ENCODE data around the gene TNKS1BP1.

TNKS1BP1 gene

DNA sequence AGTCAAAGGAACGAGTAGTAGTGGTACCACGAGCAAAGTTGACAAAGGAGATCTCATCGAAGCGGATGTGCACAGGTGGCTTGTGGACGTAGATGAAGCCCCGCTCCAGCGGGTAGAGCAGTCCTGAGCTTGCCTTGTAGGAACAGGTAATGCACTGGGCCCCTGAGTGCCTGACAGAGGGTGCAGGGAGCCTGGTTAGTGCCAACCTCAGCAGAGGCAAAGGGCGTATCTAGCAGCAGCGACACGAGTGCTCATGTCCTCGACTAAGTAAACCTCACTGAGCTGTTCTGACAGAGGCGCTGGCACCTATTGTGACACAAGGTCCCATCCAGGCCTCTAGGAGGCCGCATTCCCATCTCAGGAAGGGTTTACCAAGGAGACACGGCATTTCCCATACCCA is 7.0 kb upstream of the TNKS1BP1 start:
- DNase-seq (no peak), ATAC-seq (no peak)

- peak; percentile 37 for DNase-seq
- peak; percentile 61 for ATAC-seq
Observed at GRCh38 chr11:57330029-57330428, 5.3 kb upstream of the TNKS1BP1 start.

DNA sequence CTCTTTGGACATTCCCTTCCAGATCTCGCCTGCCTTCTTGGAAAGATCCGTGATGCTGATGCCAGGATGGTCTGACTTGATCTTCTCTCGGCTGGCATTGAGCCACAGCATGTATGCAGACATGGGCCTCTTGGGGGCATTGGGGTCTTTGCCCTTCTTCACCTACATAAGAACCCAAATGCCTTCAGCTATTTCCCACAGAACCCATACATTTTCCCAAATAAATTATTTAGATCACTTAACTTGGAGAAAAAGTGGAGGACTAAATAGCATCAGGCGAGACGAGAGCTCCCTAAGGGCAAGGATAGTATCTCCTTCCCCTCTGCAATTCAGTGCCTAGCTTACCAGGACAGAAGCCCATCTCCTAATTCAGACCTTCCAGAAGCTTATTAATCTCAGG is 3.0 kb upstream of the TNKS1BP1 start:
- DNase-seq (no peak), ATAC-seq (no peak)

GRCh38 chr11:57325735-57326048 is 940 bp upstream of the TNKS1BP1 start:
- DNase-seq (no peak), ATAC-seq (no peak)

GRCh38 chr11:57324154-57324885 is 432 bp downstream of the TNKS1BP1 start:
- peak; percentile 1 for ATAC-seq
- peak; percentile 18 for DNase-seq

- DNase-seq (no peak), ATAC-seq (no peak)
Observed at GRCh38 chr11:57323855-57324153, 948 bp downstream of the TNKS1BP1 start.

- ATAC-seq (no peak), DNase-seq (no peak)
Observed at GRCh38 chr11:57323167-57323854, 1.4 kb downstream of the TNKS1BP1 start.

DNA sequence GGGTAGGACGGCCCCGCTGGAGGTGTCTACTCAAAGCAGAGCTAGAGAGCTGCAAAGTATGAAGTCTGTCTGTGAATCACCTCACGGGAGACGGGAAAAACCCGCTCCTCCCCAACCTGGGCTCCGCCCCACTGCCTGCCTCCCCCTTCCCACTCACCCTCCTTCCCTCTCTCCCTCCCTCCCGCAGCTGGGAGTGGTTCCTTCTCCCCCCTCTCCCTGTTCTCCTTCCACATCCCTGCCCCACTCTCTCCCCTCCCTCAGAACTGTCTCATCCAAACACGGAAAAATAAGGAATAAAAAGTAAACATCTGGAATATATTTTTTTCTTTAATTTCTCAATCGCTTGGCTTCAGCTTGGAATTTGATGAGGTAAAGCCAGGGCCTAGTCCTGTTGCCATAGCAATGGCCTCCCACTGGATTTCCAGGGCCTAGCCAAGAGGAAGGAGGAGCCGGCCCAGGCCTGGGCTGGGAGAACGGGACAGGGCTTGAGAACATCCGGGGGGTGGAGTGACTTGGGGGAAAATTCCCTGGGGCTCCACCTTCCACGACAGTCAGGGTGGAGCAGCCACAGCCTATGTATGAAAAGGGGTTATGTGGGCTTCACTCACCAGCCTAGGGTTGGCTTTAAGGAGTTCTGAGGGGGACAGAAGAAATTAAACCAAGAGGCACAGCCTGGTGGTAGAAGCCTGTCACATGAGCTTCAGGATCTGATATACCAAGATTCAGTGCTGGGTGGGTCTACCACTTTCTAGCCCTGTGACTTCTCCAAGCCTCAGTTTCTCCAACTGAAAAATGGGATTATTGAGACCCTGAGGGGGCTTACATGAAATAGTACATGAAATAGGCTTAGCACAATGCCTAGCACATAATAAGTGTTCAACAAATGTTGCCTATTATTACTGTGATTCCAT is 2.2 kb downstream of the TNKS1BP1 start:
- DNase-seq, result no peak
- no peak for ATAC-seq

- ATAC-seq (no peak), DNase-seq (no peak)
Observed at GRCh38 chr11:57321388-57322255, 3.1 kb downstream of the TNKS1BP1 start.

DNA sequence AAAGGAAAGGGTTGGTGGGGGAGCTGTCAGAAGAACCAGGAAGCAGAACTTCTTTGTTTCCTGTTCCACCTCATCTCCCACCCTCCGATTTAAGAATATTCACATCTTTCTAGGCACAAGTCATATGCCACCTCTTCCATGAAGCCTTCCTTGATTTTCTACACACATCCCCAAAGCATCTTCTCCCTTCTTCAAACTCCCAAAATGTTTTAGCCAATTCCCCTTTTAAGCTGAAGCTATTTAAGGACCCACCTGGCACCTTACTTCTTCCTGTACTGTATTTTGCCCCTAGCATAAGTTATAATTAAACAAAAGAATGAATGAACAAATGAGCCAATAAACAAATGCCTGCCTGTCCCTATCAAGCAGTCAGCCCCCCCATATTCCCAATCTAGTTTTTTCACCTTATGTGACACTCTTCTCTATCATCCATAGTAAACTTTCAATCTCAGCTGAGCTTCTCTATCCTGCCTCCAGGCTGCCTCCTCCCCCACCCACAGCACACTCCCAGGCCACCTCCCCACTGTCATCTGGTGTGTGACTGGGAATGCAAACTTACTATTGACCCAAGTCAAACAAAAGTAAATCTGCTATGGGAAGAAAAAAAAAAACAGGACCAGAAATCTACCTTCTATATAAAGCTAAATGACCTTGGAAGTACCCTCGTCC is 3.9 kb downstream of the TNKS1BP1 start:
- ATAC-seq (no peak), DNase-seq (no peak)

GRCh38 chr11:57320067-57320718 is 4.6 kb downstream of the TNKS1BP1 start:
- DNase-seq (no peak), ATAC-seq (no peak)

DNA sequence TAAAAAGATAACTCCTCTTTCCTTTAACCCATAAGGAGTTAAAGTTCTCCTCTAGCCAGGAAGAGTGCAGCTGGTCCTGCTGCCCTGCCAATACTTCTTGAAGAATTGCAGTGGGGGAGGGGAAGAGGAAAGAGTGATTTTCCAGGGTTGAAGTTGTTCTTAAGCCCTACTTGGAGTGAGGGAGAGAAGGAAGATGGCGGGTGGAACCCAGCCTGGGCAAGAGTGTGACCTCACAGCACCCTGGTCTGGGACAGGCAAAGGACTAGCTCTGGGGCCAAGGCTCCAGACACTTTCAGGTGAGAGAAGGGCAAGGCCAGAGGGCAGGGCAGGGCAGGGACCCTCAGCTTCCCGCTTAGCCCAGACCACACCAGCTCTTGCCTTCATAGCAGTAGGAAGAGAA is 6.6 kb downstream of the TNKS1BP1 start:
- ATAC-seq (no peak), DNase-seq (no peak)

DNA sequence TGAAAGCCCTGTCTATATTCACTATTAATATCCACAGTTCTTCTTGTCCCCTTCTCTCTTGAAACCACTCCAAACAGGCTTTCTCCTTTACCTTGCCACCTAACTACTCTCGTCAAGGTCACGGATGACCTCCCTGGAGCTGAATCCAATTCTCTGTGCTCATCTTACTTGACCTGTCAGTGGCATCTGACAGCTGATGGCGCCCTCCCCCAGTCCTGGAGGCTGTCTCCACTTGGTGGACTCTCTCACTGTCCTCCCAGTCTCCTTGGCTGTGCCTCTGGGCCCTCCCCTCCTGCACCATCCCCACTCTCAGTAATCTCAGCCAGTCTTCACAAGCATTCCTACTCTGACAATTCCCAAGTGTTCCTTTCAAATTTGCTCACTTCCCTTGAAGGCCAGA is 8.7 kb downstream of the TNKS1BP1 start:
- ATAC-seq (no peak), DNase-seq (no peak)

DNA sequence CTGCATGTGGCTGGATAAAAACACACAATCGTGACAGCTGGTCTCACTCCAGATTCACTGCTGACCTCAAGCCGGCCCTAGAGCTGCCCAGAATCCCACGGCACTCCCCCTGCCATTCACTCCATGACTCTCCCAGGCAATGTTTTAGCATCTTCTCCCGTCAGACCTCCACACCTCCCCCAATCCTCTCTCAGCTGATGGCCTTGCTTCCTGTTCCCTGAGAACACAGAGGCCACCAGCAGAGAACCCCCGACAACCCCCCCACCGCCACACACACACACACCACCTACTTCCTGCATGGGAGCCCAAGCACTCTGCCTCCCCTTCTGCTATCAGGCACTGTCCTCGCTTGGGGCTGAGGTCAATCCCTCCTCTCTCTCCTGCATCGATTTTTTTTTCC is 9.3 kb downstream of the TNKS1BP1 start:
- ATAC-seq (no peak), DNase-seq (no peak)

GRCh38 chr11:57314221-57314973 is 10.4 kb downstream of the TNKS1BP1 start:
- ATAC-seq, result no peak
- no peak for DNase-seq

- DNase-seq (no peak), ATAC-seq (no peak)
Observed at GRCh38 chr11:57313788-57314135, 11.0 kb downstream of the TNKS1BP1 start.

- DNase-seq (no peak), ATAC-seq (no peak)
Observed at GRCh38 chr11:57313071-57313787, 11.5 kb downstream of the TNKS1BP1 start.

DNA sequence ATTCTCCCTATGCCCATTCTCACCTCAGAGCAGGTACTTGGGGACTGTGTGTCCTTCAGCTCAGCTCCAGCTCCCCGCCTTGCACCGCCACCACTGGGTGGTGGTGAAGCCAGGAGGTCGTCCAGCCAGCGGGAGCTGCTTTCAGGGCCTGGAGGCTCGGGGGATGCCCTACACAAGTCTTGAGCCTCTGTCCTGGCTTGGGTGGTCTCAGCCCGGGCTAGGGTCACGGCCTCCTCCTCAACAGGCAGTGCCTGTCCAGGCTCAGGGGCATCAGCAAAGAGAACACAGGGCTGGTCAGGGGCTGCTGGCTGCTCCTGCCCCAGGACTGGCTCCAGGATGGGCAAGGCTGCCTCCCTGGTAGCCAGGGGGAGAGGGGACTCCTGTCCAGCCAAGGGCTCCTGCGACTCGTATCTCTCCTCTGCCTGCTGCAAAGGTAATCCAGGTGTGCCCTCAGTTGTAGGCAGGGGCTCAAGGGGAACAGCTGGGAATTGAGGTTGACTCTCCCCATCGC is 12.2 kb downstream of the TNKS1BP1 start:
- ATAC-seq (no peak), DNase-seq (no peak)

DNA sequence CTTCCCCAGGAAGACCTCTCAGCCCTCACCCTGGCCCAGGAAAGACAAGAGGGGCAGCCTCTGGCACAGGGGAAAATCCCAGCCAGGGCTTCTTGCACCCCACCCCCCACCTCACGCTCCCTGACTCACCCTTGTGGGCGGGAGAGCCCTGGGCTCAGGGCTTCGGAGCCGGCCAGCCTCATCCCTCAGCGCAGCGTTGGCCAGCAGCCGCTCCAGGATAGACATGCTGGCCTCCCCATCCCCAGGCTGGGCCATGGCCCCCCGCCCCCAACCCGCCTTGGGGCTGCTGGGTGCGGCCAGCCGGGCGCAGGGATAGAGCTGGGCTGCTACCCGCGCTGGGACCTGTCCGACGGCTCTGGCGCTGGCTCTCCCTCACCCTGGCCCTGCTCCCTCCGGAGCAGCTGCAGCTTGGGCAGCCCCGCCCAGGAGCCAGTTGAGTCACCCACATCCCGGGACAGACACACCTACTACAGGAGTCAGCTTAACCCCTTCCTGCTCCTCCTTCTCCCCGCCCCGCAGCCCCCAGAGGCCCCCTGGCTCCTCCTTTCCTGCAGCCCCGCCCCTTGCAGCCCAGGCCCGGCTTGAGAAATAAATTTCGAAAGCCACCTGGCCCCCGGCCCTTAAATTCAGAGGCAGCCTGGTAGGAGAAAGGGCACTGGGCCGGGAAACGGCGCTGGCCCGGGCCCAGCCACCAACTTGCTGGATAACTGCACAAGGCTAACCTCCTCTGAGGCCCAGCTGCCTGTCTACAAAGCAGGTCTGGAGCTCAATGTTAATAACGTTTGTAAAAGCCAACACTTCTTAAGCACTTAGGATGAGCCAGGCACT is 13.4 kb downstream of the TNKS1BP1 start:
- ATAC-seq (peak; percentile 99), DNase-seq (peak; percentile 86)
